ENCODE measurements around the gene COPS3.

COPS3 gene

GRCh38 chr17:17201271-17201670 lies 79.8 kb downstream of the COPS3 start:
- no peak for TF ChIP-seq JUND (IDR thresholded peaks at IDR 0.05; ENCODE audit: low read depth)
- DNase-seq (ENCODE audit: low read depth in 1 of 2, low spot score in 1 of 2) = no peak
- in situ Hi-C loops (cut with HindIII; ENCODE audit: low pct_unique_long_range_greater_than_20kb, low sequenced_read_pairs) = no loop called here

DNA sequence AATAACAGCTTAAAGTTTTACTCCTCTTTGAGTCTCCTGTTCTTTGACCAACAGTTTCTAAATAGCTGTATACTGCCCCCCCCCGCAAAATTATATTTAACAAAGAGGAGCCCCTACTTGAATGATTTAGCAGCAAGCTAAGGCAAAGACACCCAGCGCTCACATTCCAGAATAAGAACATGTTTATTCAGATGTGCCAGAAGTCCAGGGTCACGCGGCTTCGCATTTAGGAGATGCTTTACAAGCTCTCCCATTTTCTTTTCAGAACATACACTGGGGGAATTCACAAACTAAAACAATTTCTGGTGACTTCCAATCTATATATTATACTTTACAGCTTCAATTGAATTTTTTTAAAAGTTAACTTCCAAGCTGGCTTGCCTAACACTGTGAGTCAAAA lies 80.2 kb downstream of the COPS3 start:
- no peak for TF ChIP-seq JUND (IDR thresholded peaks at IDR 0.05; ENCODE audit: low read depth)
- in situ Hi-C loops (cut with HindIII; ENCODE audit: low pct_unique_long_range_greater_than_20kb, low sequenced_read_pairs) = no loop called here
- no peak for DNase-seq (ENCODE audit: low read depth in 1 of 2, low spot score in 1 of 2)

- in situ Hi-C loops (cut with HindIII; ENCODE audit: low pct_unique_long_range_greater_than_20kb, low sequenced_read_pairs) = no loop called here
- no peak for DNase-seq (ENCODE audit: low read depth in 1 of 2, low spot score in 1 of 2)
- TF ChIP-seq JUND (IDR thresholded peaks at IDR 0.05; ENCODE audit: low read depth) = no peak
These were observed 80.7 kb downstream of the COPS3 start for GRCh38 chr17:17200311-17200710.

GRCh38 chr17:17198281-17198680 lies 82.8 kb downstream of the COPS3 start:
- DNase-seq (ENCODE audit: low read depth in 1 of 2, low spot score in 1 of 2) = no peak
- TF ChIP-seq JUND (IDR thresholded peaks at IDR 0.05; ENCODE audit: low read depth) = no peak
- in situ Hi-C loops (cut with HindIII; ENCODE audit: low pct_unique_long_range_greater_than_20kb, low sequenced_read_pairs) = no loop called here

- TF ChIP-seq JUND (IDR thresholded peaks at IDR 0.05; ENCODE audit: low read depth) = no peak
- DNase-seq (ENCODE audit: low read depth in 1 of 2, low spot score in 1 of 2) = no peak
- in situ Hi-C loops (cut with HindIII; ENCODE audit: low pct_unique_long_range_greater_than_20kb, low sequenced_read_pairs) = no loop called here
These were observed 84.3 kb downstream of the COPS3 start for GRCh38 chr17:17196776-17197175.
